GM21390 (cell line): Measurements from ENCODE around the gene DPYSL5.

Source experiments
- ATAC-seq: cut with Tn5 transposase; IDR thresholded peaks from one replicate; pipeline ENCODE4 v1.9.1; 2021; ENCODE audit not compliant: unreplicated experiment

The DPYSL5 gene

GRCh38 chr2:26983746-26984145 lies 135.8 kb downstream of the DPYSL5 start:
- ATAC-seq, result no peak

GRCh38 chr2:26985807-26986206 lies 137.9 kb downstream of the DPYSL5 start:
- no peak for ATAC-seq

GRCh38 chr2:26986576-26986975 lies 138.6 kb downstream of the DPYSL5 start:
- no peak for ATAC-seq

- ATAC-seq, result no peak
These were observed 140.3 kb downstream of the DPYSL5 start for GRCh38 chr2:26988058-26988860.

- ATAC-seq, result no peak
These were observed 141.2 kb downstream of the DPYSL5 start for GRCh38 chr2:26989156-26989555.

GRCh38 chr2:26991717-26992116 lies 143.8 kb downstream of the DPYSL5 start:
- ATAC-seq, result no peak

- no peak for ATAC-seq
These were observed 145.8 kb downstream of the DPYSL5 start for GRCh38 chr2:26993768-26994167.

GRCh38 chr2:26994983-26995382 lies 147.1 kb downstream of the DPYSL5 start:
- no peak for ATAC-seq

- ATAC-seq, result no peak
These were observed 149.5 kb downstream of the DPYSL5 start for GRCh38 chr2:26997394-26997793.

GRCh38 chr2:26998323-26998722 lies 150.4 kb downstream of the DPYSL5 start:
- ATAC-seq, result no peak
